GM21737 (cell line): ENCODE measurements around the gene RNF149.

Experiments
- ATAC-seq: cut with Tn5 transposase; IDR thresholded peaks from one replicate; pipeline ENCODE4 v1.9.1; 2021; ENCODE audit warnings: mild to moderate bottlenecking, moderate library complexity; ENCODE audit not compliant: unreplicated experiment

The RNF149 gene

GRCh38 chr2:101234169-101234938 lies 74.1 kb downstream of the RNF149 start:
- no peak for ATAC-seq

GRCh38 chr2:101232770-101233169 lies 75.7 kb downstream of the RNF149 start:
- no peak for ATAC-seq

GRCh38 chr2:101231937-101232730 lies 76.4 kb downstream of the RNF149 start:
- ATAC-seq: no peak

GRCh38 chr2:101231240-101231639 lies 77.3 kb downstream of the RNF149 start:
- no peak for ATAC-seq

- ATAC-seq: no peak
These were observed 77.9 kb downstream of the RNF149 start for GRCh38 chr2:101230541-101231001.
